Left lung (tissue), 10 donors: ENCODE results near the gene SMPD1. TPM values are rescaled to one million over a fixed set of nuclear protein-coding genes. Genes with fewer than 3 reads are reported as not detected.
A peak's percentile ranks its signal among the peaks of the same experiment; 100 is the strongest.

Experiments used
- ATAC-seq: fragments of 200-7000 bp; cut with Tn5 transposase; one replicate; pipeline ENCODE4 v1.9.1; 2020; ENCODE audit warnings: moderate library complexity
- DNase-seq, 4 donors: peaks; one replicate each; pipeline ENCODE4 v3.0.0-alpha.2; 2013 to 2020
- H3K27ac ChIP-seq, 2 donors: fragments of 200-600 bp; sonication (generic) in 1 of 2; one replicate each; pipeline versions ENCODE4 v1.5.0 to v1.8.0; 2020 to 2021
- H3K27me3 ChIP-seq, 2 donors: fragments of 200-600 bp; sonication (generic) in 1 of 2; one replicate each; pipeline versions ENCODE4 v1.5.0 to v1.8.0; 2020 to 2021
- H3K36me3 ChIP-seq, 2 donors: fragments of 200-600 bp; sonication (generic) in 1 of 2; one replicate each; pipeline versions ENCODE4 v1.5.0 to v1.8.0; 2020 to 2021
- H3K4me1 ChIP-seq, 2 donors: fragments of 200-600 bp; one replicate each; pipeline ENCODE4 v1.8.0; 2021
- H3K4me3 ChIP-seq, 2 donors: fragments of 200-600 bp; sonication (generic) in 1 of 2; one replicate each; pipeline versions ENCODE4 v1.5.0 to v1.8.0; 2020 to 2021; ENCODE audit warnings: mild to moderate bottlenecking in 1 of 2
- H3K9me3 ChIP-seq, 2 donors: fragments of 200-600 bp; sonication (generic) in 1 of 2; one replicate each; pipeline versions ENCODE4 v1.5.0 to v1.8.0; 2020 to 2021
- intact Hi-C, 2 donors: fragments of 100-400 bp; cut with DNase I; formaldehyde crosslinking; loops; one replicate each; pipeline versions ENCODE4 v1.11.2 to v1.14.2; 2022
- polyA plus RNA-seq, 6 donors: library from polyadenylated mRNA; unstranded; fragments of 120-200 nt; gene quantifications; one replicate each; pipeline ENCODE4 v1.2.1, GENCODE V29; 2013; ENCODE audit not compliant: insufficient read length in 6 of 6
- total RNA-seq, 2 donors: library from RNA; stranded (reverse); fragmentation: NEBNext Ultra II Directional; extraction: Animal tissue kit (Norgen Biotek cat#: 25700); gene quantifications; one replicate each; pipeline ENCODE4 v1.2.1, GENCODE V29; 2021
- TF ChIP-seq, protein P1 (sequence below), 2 donors: fragments of 200-600 bp; sonication (generic) in 1 of 2; IDR thresholded peaks; one replicate each; pipeline versions ENCODE4 v1.5.0 to v1.8.0; 2021; ENCODE audit warnings: antibody characterized with exemption in 2 of 2
- donor health status: DM: no; HTN: yes; CAD: no.
- donor health status: DM: no; HTN: no; CAD: no.

SMPD1 gene
- total and polyA plus RNA-seq, 8 donors, result 18.6 to 79.3 (median 24.1) TPM

DNA sequence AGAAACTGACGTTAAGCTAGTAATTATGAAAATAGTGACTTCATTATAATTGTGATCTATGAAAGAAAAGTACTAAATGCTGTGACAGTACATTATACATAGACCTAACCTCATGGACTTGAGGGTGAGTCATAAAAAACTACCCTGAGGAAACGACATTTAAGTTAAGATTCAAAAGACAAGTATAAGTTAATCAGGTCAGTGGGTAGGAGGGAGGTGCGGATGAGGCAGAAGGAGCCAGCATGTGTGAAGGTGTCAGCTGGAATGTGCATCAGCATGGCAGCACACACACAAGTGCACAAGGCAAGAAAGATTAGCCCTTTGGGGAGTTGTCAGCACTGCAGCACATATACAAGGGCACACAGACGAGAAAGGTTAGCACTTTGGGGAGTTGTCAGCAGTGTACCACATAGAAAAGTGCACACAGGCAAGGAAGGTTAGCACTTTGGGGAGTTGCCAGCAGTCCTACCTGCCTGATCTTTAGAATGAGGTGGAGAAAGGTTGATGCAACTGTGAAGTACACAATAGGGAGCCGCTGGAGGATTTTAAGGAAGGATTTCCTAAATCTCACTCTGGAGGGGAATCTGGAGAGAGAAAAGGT is 38.4 kb upstream of the SMPD1 start:
- H3K9me3 ChIP-seq, result no peaks in the 10 kb centered on the region
- H3K36me3 ChIP-seq, result no peaks in the 10 kb centered on the region
- intact Hi-C loops, result loop anchor here in 1 of 2 donors (5.0 kb wide), 1 partner anchor 55 kb away; no protein-coding TSS in a partner anchor
- no peak overlapping the region for H3K4me3 ChIP-seq
- TF ChIP-seq, protein P1, sequence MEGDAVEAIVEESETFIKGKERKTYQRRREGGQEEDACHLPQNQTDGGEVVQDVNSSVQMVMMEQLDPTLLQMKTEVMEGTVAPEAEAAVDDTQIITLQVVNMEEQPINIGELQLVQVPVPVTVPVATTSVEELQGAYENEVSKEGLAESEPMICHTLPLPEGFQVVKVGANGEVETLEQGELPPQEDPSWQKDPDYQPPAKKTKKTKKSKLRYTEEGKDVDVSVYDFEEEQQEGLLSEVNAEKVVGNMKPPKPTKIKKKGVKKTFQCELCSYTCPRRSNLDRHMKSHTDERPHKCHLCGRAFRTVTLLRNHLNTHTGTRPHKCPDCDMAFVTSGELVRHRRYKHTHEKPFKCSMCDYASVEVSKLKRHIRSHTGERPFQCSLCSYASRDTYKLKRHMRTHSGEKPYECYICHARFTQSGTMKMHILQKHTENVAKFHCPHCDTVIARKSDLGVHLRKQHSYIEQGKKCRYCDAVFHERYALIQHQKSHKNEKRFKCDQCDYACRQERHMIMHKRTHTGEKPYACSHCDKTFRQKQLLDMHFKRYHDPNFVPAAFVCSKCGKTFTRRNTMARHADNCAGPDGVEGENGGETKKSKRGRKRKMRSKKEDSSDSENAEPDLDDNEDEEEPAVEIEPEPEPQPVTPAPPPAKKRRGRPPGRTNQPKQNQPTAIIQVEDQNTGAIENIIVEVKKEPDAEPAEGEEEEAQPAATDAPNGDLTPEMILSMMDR (IDR thresholded peaks at IDR 0.05), result no peak
- no peak overlapping the region for H3K27ac ChIP-seq
- peaks cover 0 to 5% of the 10 kb centered on the region in 2 donors for H3K4me1 ChIP-seq
- no peaks in the 10 kb centered on the region for H3K27me3 ChIP-seq
- ATAC-seq (no peak), DNase-seq (no peak)

DNA sequence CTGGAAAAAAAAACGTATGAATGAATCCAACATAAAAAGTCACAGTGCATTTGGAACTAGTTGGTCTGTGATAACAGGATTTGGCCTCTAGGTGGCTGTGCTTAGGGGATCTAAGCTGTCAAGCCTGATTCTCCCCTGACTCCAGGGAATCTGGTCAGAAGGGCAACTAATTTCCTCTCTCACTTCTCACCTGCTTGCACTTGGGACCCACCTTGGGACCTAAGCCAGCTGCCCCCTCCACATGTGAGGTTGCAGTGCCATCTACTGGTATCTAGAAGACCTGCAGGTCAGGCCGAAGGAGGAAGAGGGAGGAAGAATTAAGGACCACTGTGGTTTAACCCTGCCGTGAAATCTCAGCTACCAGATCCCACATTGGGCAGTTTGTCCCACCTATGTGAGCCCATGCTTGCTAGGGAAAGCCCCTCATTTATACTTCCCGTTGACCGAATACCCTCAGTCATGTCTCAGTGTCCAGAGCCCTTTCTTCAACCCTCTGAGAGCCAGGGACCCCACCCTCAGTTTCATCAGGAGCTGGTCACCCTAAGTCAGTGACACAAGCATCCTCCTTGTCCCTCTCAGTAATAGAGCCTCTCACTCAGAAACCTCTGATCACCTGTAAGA is 36.8 kb upstream of the SMPD1 start:
- H3K9me3 ChIP-seq, result no peaks in the 10 kb centered on the region
- no peak overlapping the region for H3K27ac ChIP-seq
- H3K27me3 ChIP-seq, result no peaks in the 10 kb centered on the region
- H3K4me1 ChIP-seq, result peaks cover 0 to 12% of the 10 kb centered on the region in 2 donors
- DNase-seq (peak in 3 of 4 donors; percentile 30 to 66 (median 41)), ATAC-seq (peak; percentile 82)
- intact Hi-C loops, result loop anchor here in 1 of 2 donors (5.0 kb wide), 1 partner anchor 56 kb away; no protein-coding TSS in a partner anchor
- no peak overlapping the region for H3K4me3 ChIP-seq
- H3K36me3 ChIP-seq, result no peaks in the 10 kb centered on the region
- TF ChIP-seq, protein P1 (IDR thresholded peaks at IDR 0.05), result peak; percentile 86 to 94

DNA sequence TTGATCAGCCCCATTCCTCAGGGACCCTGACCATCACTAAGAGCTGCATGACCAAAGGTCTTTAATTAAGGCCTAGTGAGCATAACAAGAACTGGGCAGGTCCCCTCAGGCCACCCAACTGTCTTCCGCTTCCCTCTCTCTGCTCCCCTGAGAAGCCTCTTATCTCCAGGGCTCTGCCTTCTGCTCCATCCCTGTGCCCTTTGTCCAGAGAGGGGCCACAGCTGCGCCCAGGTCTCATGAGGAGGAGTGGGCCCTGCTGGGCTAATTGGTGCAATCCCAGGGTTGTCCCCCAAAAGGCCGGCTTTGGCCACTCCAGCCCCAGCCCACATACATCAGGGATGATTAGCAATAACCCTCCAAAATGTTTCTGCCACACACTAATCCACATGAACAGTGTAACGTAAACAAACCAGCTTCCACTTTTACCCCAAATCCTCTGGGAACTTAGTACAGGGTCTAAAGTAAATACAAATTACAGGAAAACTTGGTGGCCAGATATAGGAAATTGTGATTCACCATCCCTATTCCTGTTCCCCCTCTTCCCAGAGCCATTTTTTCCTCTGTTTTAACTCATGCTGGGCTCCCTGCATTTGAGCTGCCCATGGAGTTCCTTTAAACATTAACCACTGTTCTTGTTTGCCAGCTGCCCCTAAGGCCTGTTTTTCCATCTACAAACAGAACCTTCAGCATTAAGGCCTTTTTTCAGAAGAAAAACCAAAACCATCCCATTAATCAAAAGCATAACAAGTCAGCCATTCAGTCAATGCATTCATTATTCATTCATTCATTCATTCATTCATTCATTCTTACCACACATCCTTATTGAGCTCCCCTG is 35.4 kb upstream of the SMPD1 start:
- TF ChIP-seq, protein P1 (IDR thresholded peaks at IDR 0.05), result no peak
- Histone ChIP-seq H3K27ac (no peak overlapping the region), H3K36me3 (no peaks in the 10 kb centered on the region), H3K9me3 (no peaks in the 10 kb centered on the region), H3K4me3 (no peak overlapping the region), H3K4me1 (peaks cover 0 to 12% of the 10 kb centered on the region in 2 donors), H3K27me3 (no peaks in the 10 kb centered on the region)
- intact Hi-C loops, result loop anchor here in 1 of 2 donors (5.0 kb wide), 1 partner anchor 58 kb away; no protein-coding TSS in a partner anchor
- ATAC-seq, result no peak
- DNase-seq, result no peak

DNA sequence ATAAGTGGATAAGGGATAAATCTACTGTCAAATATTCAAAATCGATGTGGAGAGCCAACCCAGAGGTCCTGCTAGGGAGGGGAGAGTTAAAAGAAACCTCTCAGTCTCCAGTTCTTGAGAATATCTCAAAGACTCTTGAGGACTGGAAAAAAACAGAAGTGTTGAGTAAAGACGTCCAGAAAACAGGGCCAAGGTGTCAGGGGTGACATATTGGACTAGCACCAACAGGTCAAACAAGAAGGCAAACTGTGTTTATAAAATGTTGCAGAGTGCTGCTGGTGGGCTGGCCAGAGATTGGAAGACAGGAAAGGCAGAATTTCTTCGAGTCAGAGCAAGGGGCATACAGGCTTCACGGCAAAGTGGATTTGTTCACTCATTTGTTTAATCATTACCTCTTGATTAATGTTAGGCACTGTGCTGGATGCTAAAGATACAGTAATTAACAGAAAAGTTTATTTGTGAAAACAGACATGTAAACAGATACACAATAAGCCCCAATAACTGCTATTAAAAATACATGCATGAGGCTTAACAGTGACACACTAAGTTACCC is 33.7 kb upstream of the SMPD1 start:
- Histone ChIP-seq H3K4me3 (no peak overlapping the region), H3K36me3 (no peaks in the 10 kb centered on the region), H3K9me3 (no peaks in the 10 kb centered on the region), H3K27ac (peak overlapping the region in 1 of 2 donors; percentile 16), H3K27me3 (no peaks in the 10 kb centered on the region), H3K4me1 (peaks cover 0 to 12% of the 10 kb centered on the region in 2 donors)
- peak in 2 of 4 donors; percentile 11 to 37 for DNase-seq
- TF ChIP-seq, protein P1 (IDR thresholded peaks at IDR 0.05), result no peak
- ATAC-seq, result peak; percentile 57
- intact Hi-C loops, result no loop called here
